Middle frontal gyrus (tissue), 1 donor: Measurements from ENCODE around the gene MAPK1.
"Not testable (repeated sequence)": the region's sequence is repeated elsewhere in the genome, so short reads cannot be mapped to it uniquely, and the experiment has no call there.

ENCODE experiments used
- DNase-seq: peaks from one replicate; pipeline ENCODE4 v3.0.0-alpha.2; 2015; ENCODE audit warnings: low spot score; ENCODE audit errors: extremely low spot score

The MAPK1 gene

DNA sequence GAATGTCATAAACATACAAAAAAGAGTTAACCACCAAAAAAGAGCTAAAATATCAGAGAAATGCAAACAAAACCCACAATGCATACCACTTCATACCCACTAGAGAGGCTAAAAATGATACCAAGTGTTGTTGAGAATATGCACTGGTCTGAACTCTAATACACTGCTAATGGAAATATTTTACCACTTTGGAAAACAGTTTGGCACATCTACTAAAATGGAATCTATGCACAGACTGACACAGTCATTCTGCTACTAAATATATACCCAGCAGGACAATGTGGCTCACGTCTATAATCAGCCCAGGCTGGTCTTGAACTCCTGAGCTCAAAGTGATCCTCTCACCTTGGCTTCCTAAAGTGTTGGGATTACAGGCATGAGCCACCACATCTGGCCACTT lies 18.0 kb downstream of the MAPK1 start:
- DNase-seq = no peak

DNA sequence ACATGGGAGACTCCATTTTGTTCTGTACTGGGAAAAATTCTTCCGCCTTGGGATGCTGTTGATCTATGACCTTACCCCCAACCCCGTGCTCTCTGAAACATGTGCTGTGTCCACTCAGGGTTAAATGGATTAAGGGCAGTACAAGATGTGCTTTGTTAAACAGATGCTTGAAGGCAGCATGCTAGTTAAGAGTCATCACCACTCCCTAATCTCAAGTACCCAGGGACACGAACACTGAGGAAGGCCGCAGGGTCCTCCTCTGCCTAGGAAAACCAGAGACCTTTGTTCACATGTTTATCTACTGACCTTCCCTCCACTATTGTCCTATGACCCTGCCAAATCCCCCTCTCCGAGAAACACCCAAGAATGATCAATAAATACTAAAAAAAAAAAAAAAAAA lies 19.4 kb downstream of the MAPK1 start:
- not testable (repeated sequence) for DNase-seq

DNA sequence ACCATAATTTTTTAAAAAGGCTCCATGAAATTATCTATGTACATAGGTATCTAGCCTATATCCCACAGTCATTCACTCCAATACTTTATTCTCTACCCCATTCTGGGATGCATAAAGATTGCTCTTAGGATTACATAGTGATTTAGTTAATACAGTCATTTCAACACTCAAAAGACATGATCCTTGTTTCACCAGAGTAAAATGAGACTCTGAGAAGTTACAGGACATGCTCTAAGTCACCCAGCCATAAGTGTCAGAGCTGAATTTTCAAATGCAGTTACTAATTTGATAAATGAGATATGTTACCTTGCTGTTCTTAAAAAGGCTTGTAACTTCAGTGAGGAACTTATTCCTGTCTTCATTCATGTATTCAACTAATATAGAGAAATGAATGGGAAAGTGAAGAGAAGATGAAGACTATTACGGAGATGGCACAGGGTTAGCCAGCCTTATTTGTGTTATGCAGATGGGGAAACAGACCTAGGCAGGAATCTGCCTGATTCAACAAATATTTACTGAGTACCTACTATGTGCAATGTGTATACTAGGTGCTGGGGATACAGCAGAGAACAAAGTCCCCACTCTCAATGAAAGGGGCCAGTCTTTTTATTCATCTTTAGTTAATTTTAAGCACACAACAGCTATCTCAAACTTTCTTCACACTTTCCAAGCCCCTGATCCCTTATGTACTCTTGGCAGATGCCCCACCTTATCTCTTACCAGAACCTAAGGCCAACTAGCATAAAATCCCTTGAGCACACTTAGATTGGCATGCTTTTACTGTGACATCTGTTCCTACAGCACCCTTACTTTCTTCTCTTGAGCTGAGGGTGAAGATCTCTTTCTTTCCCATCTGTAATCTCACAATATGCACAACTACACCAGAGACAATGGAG lies 21.6 kb downstream of the MAPK1 start:
- no peak for DNase-seq

DNA sequence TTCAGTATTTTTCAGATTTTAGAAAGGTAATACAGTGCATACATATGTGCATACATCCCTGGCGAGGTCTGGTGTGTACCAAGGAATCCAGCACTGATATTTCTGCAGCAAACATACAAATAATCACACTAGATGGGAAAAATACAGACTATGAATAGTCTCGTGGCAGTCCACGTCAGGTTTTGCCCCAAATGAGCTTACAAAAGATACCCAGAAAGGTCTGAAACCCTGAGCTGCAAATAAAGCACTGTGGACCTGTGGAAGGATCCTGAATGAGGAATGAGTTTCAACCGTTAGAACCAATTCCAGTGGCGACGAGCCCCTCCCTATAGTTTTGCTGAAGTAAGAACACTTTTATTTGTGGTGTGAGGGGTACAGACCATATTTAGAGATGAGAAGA lies 24.5 kb downstream of the MAPK1 start:
- DNase-seq = no peak

DNA sequence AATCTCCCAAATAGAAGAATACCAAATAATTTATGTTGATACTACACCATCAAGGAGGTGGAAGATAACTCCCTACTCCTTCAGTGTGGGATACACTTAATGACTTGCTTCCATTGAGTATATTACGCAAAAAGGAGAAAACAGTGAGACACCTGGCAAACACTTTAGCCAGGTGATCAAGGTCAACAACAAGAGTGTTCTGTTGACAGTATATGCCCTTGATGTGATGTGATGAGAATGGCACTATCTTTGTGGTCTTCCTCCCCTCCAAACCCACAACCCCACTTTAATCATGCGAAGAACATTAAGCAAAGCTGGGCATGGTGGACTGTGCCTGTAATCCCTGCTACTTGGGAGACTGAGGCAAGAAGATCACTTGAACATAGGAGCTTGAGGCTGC lies 26.0 kb downstream of the MAPK1 start:
- DNase-seq = no peak

DNA sequence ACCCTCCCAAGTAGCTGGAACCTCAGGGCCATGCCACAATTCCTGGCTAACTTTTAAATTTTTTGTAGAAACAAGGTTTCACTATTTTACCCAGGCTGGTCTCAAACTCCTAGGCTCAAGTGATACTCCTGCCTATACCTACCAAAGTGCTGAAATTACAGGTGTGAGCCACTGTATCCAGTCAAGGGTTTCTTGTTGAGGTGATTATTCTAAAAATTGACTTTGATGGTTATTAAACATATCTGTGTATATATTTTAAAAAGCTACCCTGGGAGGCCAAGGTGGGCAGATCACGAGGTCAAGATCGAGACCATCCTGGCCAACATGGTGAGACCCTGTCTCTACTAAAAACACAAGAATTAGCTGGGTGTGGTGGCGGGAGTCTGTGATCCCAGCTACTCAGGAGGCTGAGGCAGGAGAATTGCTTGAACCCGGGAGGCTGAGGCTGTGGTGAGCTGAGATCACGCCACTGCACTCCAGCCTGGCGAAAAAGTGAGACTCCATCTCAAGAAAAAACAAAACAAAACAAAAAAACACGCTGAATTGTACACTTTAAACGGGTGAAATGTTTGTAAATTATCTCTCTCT lies 27.1 kb downstream of the MAPK1 start:
- DNase-seq = no peak

DNA sequence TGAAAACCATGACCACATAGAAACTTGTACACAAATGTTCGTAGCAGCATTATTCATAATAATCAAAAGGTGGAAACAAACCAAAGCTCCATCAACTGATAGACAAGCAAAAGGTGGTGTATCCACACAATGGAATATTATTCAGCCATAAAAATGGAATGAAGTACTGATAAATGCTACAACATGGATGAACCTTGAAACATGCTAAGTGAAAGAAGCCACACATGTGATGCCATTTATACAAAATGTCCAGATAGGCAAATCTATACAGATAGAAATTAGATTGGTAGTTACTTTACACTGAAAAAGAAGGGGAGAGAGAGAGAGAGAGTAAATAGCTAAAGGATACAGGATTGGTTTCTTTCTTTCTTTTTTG lies 27.7 kb downstream of the MAPK1 start:
- DNase-seq = no peak

DNA sequence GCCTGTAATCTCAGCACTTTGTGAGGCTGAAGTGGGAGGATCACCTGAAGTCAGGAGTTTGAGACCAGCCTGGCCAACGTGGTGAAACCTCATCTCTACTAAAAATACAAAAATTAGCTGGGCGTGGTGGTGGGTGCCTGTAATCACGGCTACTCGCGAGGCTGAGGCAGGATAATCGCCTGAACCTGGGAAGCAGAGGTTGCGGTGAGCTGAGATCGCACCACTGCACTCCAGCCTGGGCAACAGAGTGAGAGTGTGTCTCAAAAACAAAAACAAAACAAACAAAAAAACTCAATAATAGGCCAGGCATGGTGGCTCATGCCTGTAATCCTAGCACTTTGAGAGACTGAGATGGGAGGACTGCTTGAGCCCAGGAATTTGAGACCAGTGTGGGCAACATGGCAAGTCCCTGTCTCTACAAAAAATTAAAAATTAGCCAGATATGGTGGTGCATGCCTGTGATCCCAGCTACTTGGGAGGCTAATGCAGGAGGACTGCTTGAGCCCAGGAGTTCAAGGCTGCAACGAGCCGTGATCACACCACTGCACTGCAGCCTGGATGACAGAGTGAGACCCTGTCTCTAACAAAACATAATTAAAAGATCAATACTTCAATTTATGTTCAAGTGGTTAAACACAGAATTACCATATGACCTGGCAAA lies 28.2 kb downstream of the MAPK1 start:
- not testable (repeated sequence) for DNase-seq

DNA sequence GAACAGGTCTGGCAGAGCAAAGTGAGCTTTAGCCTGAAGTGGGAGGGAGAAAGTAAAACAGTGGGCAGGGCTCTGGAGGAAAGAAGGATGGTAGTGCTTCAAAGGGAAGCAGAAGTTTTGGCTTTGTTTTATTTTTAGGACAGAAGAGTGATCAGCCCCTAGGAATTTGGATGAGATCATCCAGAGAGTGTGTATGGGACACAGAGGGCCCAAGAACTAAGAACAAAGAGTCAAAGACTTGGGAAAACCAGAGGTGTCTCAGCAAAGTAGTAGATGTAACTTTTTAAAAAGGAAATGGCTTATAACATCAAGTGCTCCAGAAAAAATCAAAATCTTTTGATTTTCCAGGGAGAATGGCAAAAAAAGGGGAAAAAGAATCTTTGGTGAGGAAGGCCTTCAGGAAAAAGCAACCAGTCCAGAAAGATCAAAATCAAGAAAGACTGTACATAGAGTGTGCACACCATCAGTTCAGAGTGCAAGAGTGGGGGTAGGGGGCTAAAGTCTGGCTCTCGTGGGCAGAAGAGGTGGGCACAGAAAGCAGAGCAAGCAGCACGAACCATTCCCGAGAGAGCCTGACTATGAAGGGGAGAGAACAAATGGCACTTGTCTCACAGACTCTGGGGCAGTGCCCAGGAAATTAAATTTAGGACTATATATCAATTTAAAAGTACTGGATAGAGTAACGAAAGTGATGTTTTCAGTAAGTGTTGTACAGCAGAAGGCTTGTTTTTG lies 30.0 kb downstream of the MAPK1 start:
- no peak for DNase-seq

DNA sequence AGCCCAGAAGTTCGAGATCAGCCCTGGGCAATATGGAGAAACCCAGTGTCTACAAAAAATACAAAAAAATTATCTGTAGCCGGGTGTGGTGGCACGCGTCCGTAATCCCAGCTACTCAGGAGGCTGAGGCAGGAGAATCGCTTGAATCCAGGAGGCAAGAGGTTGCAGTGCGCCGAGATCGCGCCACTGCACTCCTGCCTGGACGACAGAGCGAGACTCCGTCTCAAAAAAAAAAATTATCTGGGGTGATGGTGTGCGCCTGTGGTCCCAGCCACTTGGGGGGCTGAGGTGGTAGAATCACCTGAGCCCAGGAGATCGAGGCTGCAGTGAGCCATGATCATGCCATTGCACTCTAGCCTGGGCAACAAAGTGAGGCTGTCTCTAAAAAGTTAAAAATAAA lies 31.0 kb downstream of the MAPK1 start:
- not testable (repeated sequence) for DNase-seq

DNA sequence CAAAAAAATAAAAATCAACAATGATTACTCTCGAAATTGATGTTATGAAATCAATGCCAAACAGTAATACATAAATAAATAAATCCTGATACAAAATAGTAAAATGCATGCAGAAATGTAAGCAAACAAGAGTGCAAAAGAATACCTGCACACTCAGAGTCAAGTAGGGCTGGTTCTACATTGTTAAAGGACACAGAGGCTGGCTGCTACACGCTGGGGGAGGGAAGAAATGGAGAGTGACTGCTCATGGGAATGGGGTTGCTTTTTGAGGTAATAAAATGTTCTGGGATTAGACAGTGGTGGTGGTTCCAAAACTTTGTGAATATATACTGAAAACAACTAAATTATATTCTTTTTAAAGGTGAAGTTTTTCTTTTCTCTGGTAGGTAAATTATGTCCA lies 32.1 kb downstream of the MAPK1 start:
- DNase-seq = no peak

DNA sequence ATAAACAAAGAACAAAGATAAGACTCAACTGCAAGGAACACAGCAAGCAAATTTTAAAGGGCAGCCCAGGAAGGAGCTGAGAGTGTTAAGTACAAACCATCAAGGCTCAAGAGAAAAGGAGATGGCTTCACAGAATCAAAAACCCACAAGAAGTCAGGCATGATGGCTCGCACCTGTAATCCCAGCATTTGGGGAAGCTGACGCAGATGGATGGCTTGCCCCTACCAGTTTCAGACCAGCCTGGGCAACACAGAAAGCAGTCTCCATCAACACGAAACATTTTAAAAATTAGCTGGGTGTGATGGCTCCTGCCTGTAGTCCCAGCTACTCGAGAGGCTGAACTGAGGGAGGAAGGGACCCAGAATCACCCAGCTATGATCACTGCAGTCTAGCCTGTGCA lies 32.6 kb downstream of the MAPK1 start:
- DNase-seq = no peak

DNA sequence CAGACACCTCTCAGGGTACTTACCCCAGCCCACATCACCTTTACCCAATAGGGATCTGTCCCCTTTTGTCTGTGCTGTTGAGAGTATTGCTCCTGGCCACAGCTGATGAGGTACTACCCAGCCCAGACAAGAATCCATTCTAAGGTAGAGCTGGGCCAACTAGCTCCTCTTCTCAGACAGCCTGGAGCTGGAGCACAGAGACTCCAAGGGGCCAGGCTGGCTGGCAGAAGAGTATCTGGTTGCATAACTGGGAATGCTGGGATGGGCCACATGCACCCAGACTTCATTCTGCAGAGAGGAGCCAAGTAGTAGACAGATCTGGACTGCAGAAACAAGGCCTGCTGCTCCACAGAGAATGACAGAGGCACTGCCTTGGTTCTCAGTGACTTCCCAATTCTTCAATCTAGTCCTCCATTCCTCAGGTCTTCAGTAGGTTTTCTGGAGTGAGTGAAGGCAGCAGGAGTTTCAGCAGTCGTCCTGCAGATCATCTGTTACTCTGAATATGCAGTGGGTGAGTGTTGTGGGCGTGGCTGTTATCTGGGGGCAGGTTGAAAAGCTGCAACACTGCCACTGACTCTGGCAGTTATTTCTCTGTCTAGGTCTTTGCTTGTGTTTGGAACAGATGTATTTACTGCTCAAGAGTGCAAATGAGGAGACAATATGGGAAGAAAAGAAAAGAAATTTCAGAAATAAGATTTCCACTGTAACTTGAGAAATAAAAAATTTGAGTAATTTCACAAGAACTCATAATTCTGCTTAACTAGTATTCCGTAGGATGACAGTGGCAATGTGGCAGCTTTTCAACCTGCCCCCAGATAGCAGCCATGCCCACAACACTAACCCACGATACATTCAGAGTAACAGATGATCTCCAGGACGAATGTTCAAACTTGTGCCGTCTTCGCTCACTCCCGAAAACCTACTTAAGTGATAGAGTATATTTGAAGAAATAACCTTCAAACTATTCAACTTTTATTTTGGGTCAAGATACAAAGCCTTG lies 34.9 kb downstream of the MAPK1 start:
- no peak for DNase-seq

DNA sequence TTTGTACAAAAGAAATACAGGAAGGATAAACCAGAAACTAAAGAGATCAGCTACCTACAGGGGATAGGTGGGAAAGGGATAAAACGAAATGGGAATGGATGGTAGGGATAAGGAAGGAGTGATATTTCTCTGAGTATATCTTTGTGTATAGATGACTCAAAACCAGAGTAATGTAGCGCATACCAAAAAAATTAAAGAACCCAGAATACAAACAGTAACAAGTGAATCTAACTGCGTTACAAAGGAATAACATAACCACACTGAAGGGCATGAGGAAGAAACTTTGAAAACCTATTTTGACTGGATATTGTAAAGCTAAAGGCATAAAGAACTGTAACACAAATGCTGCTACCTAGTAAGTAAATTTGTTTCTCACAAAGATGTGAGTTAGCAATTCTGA lies 37.9 kb downstream of the MAPK1 start:
- DNase-seq = no peak

DNA sequence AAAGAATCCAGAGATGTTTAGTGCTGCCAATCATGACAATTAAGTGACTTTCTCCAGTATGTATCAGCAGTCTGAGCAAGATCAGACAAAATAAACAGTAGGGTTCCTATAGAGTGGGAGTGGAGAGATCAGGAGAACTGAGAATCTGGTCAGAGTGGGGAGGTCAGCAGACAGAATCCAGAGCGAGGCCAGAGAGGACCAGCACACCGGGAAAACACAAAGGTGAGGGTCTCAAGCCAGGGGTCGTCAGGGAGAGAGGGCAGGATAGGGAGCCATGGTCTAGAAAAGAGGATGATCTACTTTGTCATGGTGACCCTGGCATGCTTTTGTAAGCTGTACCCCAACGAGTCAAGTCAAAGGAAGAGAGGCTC lies 39.2 kb downstream of the MAPK1 start:
- DNase-seq = no peak

DNA sequence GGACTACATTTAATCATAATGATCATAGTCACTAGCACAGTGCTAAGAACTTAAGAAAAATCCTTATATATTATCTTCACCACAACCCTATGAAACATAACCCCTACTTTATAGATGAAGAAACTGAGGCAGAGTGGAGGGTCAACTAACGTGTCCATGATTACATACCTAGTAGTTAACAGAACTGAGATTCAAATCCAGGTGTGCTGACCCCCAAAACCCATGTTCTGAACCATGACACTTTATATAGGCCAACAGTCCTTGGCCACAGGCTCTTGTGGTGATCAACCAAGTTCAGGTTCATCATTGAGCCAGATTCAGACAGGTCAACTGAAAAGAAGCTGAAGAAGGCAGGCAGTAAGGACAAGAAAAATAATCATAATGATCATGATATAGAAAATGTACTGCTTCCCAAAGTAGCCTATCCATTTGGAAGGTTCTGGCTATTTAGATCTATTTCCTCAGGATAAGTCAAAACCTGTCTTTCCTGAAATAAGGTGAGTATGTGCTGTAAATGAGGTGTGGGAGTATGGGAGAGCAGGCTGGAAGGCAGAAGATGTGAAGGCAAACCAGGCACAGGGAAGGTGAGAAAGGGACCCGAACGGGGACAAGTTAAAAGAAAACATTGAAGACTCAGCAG lies 39.7 kb downstream of the MAPK1 start:
- no peak for DNase-seq

DNA sequence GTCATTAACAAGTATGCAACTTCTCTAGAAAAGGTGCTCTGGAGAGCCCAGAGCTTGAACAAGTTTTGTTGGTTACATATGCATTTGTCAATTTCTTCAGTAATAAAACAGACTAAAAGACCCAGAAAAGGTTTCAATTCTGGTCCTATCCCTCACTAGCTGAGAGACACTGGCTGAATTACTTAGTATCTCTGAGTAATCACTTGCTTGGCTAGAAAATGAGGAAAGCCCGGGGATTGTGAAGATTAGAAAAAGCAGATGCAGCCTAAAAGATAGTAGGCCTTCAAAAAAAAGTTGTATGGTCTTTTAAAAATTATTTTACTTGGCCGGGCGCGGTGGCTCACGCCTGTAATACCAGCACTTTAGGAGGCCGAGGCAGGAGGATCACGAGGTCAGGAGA lies 41.2 kb downstream of the MAPK1 start:
- DNase-seq = no peak

DNA sequence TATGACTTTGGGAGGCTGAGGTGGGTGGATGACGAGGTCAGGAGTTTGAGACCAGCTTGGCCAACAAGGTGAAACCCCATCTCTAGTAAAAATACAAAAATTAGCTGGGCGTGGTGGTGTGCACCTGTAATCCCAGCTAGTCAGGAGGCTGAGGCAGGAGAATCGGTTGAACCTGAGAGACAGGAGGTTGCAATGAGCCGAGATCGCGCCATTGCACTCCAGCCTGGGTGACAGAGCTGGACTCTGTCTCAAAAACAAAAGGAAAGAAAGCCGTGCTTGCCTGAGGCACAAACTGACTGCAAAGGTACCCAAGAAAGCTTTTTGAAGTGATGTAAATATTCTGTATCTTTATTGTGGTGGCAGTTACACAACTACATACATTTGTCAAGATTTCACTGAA lies 42.5 kb downstream of the MAPK1 start:
- not testable (repeated sequence) for DNase-seq

DNA sequence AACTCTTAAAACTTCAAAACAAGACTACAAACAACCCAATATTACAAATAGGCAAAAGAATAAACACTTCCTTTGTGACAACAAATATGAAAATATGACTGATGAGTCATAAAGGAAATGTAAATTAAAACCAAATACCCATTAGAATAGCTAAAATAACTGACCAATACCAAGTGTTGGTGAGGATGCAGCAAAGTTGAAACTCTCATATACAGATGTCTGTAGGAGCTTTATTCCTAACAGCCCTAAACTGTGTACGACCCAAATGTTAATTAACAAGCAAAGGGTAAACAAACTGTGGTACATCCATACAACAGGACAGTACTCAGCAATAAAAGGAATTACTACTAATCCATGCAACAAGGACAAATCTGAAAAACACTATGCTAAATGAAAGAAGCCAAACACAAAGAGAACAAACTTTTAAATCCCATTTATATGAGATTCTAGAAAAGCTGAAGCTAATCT lies 43.0 kb downstream of the MAPK1 start:
- DNase-seq = no peak
